Measurements from ENCODE around the gene P4HB.

Gene P4HB

GRCh38 chr17:81821603-81822311 is 38.6 kb downstream of the P4HB start:
- H3K4me3 ChIP-seq (replicated peaks; ENCODE audit: low read depth, low read length): no peak overlapping the region
- TF ChIP-seq CTCF (IDR thresholded peaks at IDR 0.05; ENCODE audit: low read depth, low read length, missing control alignments): peak; percentile 68
- DNase-seq (ENCODE audit: extremely low read depth, low read depth): no peak

- no peak overlapping the region for H3K4me3 ChIP-seq (replicated peaks; ENCODE audit: low read depth, low read length)
- TF ChIP-seq CTCF (IDR thresholded peaks at IDR 0.05; ENCODE audit: low read depth, low read length, missing control alignments): no peak
- DNase-seq (ENCODE audit: extremely low read depth, low read depth): no peak
Measured at GRCh38 chr17:81821147-81821546, 39.2 kb downstream of the P4HB start.

GRCh38 chr17:81819708-81820107 is 40.6 kb downstream of the P4HB start:
- no peak overlapping the region for H3K4me3 ChIP-seq (replicated peaks; ENCODE audit: low read depth, low read length)
- TF ChIP-seq CTCF (IDR thresholded peaks at IDR 0.05; ENCODE audit: low read depth, low read length, missing control alignments): no peak
- no peak for DNase-seq (ENCODE audit: extremely low read depth, low read depth)

- no peak for TF ChIP-seq CTCF (IDR thresholded peaks at IDR 0.05; ENCODE audit: low read depth, low read length, missing control alignments)
- no peak overlapping the region for H3K4me3 ChIP-seq (replicated peaks; ENCODE audit: low read depth, low read length)
- DNase-seq (ENCODE audit: extremely low read depth, low read depth): no peak
Measured at GRCh38 chr17:81817758-81818147, 42.6 kb downstream of the P4HB start.

- no peak for DNase-seq (ENCODE audit: extremely low read depth, low read depth)
- no peak overlapping the region for H3K4me3 ChIP-seq (replicated peaks; ENCODE audit: low read depth, low read length)
- no peak for TF ChIP-seq CTCF (IDR thresholded peaks at IDR 0.05; ENCODE audit: low read depth, low read length, missing control alignments)
Measured at GRCh38 chr17:81815646-81815986, 44.7 kb downstream of the P4HB start.

- no peak overlapping the region for H3K4me3 ChIP-seq (replicated peaks; ENCODE audit: low read depth, low read length)
- no peak for DNase-seq (ENCODE audit: extremely low read depth, low read depth)
- no peak for TF ChIP-seq CTCF (IDR thresholded peaks at IDR 0.05; ENCODE audit: low read depth, low read length, missing control alignments)
Measured at GRCh38 chr17:81814748-81815645, 45.3 kb downstream of the P4HB start.
